ENCODE data around the gene MRPS11. TPM values are rescaled to one million over a fixed set of nuclear protein-coding genes. Genes with fewer than 3 reads are reported as not detected.

MRPS11 gene
- total and polyA plus RNA-seq, 8 donors: 14.3 to 85.5 (median 42.3) TPM

DNA sequence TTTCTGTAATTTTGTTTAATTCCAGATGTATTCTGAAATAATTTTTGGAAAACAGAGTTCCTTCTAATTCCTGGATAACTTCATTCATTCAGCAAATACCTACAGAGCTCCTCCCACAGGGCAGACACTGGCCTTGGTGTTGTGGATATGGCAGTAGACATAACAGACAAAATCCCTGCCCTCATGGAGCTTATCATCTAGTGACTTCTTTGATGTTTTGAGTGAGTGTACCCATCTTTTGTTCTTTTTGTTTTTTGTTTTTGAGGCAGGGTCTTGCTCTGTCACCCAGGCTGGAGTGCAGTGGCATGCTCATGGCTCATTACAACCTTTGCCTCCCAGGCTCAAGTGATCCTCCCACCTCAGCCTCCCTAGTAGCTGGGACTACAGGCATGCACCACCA lies 57.9 kb downstream of the MRPS11 start:
- no peak overlapping the region for H3K27ac ChIP-seq
- H3K4me1 ChIP-seq: no peaks in the 10 kb centered on the region
- H3K4me3 ChIP-seq: no peak overlapping the region
- peaks cover 3 to 64% (median 55%) of the 10 kb centered on the region in 4 donors for H3K36me3 ChIP-seq
- DNase-seq: no peak
- no peaks in the 10 kb centered on the region for H3K9me3 ChIP-seq
- TF ChIP-seq, protein P1, sequence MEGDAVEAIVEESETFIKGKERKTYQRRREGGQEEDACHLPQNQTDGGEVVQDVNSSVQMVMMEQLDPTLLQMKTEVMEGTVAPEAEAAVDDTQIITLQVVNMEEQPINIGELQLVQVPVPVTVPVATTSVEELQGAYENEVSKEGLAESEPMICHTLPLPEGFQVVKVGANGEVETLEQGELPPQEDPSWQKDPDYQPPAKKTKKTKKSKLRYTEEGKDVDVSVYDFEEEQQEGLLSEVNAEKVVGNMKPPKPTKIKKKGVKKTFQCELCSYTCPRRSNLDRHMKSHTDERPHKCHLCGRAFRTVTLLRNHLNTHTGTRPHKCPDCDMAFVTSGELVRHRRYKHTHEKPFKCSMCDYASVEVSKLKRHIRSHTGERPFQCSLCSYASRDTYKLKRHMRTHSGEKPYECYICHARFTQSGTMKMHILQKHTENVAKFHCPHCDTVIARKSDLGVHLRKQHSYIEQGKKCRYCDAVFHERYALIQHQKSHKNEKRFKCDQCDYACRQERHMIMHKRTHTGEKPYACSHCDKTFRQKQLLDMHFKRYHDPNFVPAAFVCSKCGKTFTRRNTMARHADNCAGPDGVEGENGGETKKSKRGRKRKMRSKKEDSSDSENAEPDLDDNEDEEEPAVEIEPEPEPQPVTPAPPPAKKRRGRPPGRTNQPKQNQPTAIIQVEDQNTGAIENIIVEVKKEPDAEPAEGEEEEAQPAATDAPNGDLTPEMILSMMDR (IDR thresholded peaks at IDR 0.05): no peak
- TF ChIP-seq EP300 (IDR thresholded peaks at IDR 0.05): no peak
- no peak for TF ChIP-seq POLR2AphosphoS5 (IDR thresholded peaks at IDR 0.05)
- no peak for TF ChIP-seq POLR2A (IDR thresholded peaks at IDR 0.05)
- intact Hi-C loops (cut with DNase I; ENCODE audit: low total_unique reads): no loop called here
- no peaks in the 10 kb centered on the region for H3K27me3 ChIP-seq

DNA sequence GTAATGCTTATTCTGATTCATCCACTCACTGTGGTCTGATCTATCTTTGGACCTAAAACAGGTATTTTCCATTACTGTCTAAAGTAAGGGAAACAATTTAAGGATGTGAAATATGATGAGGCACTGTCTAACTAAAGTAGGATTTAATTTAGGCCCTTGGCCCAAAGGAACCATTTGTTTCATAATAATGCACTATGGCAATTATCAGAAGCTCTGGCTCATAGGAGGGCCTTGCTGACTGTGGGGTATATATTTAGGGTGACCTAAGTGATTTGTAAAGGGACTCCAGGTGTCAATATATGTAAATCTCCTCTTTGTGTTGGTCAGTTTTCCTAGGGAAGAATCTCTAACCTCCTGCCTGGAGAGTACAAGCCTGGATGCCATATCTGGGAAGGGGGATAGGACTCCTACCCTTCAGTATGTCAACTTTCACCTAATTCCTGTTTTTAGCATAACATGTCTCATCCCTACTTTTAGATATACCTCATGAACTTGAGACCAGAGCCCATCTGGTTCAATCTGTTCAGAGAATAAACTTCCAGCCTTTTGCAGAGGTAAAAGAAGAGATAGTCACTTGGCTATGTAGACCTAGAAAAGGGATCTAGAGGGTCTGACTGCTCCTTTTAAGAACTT lies 58.9 kb downstream of the MRPS11 start:
- no peak overlapping the region for H3K4me3 ChIP-seq
- intact Hi-C loops (cut with DNase I; ENCODE audit: low total_unique reads): no loop called here
- peaks cover 13 to 71% (median 63%) of the 10 kb centered on the region in 4 donors for H3K36me3 ChIP-seq
- TF ChIP-seq POLR2A (IDR thresholded peaks at IDR 0.05): no peak
- TF ChIP-seq, protein P1 (IDR thresholded peaks at IDR 0.05): no peak
- TF ChIP-seq POLR2AphosphoS5 (IDR thresholded peaks at IDR 0.05): no peak
- no peak for TF ChIP-seq EP300 (IDR thresholded peaks at IDR 0.05)
- H3K4me1 ChIP-seq: no peaks in the 10 kb centered on the region
- no peaks in the 10 kb centered on the region for H3K9me3 ChIP-seq
- H3K27ac ChIP-seq: no peak overlapping the region
- no peak for DNase-seq
- no peaks in the 10 kb centered on the region for H3K27me3 ChIP-seq

DNA sequence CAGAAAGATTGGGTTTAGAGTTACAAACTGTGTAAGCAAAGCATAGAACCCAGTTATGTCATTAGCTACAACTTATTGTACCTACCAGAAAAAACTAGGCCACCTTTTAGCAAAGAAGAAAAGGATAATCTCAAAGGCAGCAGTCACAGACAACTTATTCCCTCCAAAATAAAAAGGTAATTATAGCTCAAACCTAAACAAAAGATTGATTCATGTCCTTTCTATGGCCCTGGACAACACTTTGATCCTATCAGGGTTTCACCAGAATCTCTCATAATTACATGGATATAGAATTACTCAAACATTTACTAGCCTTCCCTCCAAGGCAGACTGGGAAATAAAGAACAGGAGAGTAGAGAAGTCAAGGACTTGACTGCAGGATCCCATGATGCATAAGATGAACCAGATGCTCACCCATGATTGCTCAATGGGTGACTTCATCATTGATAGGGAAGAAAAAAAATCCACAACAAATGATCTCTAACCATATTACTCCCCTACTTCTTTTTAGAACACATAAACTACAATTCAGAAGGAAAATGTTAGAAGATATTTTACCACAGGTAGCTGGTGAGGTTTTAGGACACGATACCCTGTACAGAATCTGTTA lies 61.6 kb downstream of the MRPS11 start:
- 85 to 100% (median 97%) methylated on average over 1 of the region's 1 CpG for WGBS, 5 donors
- TF ChIP-seq POLR2A (IDR thresholded peaks at IDR 0.05) (no peak), POLR2AphosphoS5 (IDR thresholded peaks at IDR 0.05) (no peak), EP300 (IDR thresholded peaks at IDR 0.05) (no peak)
- TF ChIP-seq, protein P1 (IDR thresholded peaks at IDR 0.05): no peak
- H3K36me3 ChIP-seq: peaks cover 13 to 67% (median 66%) of the 10 kb centered on the region in 4 donors

More for the DNA sequence above, 61.6 kb downstream of the MRPS11 start:
- no peaks in the 10 kb centered on the region for H3K9me3 ChIP-seq
- H3K27ac ChIP-seq: no peak overlapping the region
- H3K4me1 ChIP-seq: no peaks in the 10 kb centered on the region
- no peaks in the 10 kb centered on the region for H3K27me3 ChIP-seq
- intact Hi-C loops (cut with DNase I; ENCODE audit: low total_unique reads): no loop called here
- no peak for DNase-seq
- H3K4me3 ChIP-seq: no peak overlapping the region

Other genes starting within 250 kb of the MRPS11 start
- 10 to 100 TPM in 1 of 5 donors, 1 to 10 TPM in 2, under 1 TPM in 2; under 0.01 to 18.2 (median 1.0) TPM for gene NTRK3, start 211.0 kb upstream of the MRPS11 start, total RNA-seq
- 1 to 10 TPM in 1 of 3 donors, under 1 TPM in 1, not detected in 1; 0.25 to 1.4 TPM for gene NTRK3, start 211.0 kb upstream of the MRPS11 start, polyA plus RNA-seq
- 10 to 100 TPM; 18.4 to 61.2 (median 19.9) TPM for gene MRPL46, start 320 bp upstream of the MRPS11 start, total RNA-seq
- 10 to 100 TPM; 36.7 to 41.2 (median 40.6) TPM for gene MRPL46, start 320 bp upstream of the MRPS11 start, polyA plus RNA-seq
- 10 to 100 TPM in 1 of 5 donors, 1 to 10 TPM in 4; 2.3 to 11.6 (median 7.1) TPM for gene DET1, start 79.0 kb downstream of the MRPS11 start, total RNA-seq
- gene DET1, start 79.0 kb downstream of the MRPS11 start, polyA plus RNA-seq: 1 to 10 TPM; 2.2 to 3.1 (median 2.2) TPM
- 10 to 100 TPM in 4 of 5 donors, 1 to 10 TPM in 1; 1.8 to 35.3 (median 19.9) TPM for gene AEN, start 153.6 kb downstream of the MRPS11 start, total RNA-seq
- gene AEN, start 153.6 kb downstream of the MRPS11 start, polyA plus RNA-seq: 10 to 100 TPM in 2 of 3 donors, 1 to 10 TPM in 1; 9.6 to 16.1 (median 12.1) TPM
- gene ISG20, start 171.3 kb downstream of the MRPS11 start, total RNA-seq: 100 to 1,000 TPM in 1 of 5 donors, 10 to 100 TPM in 4; 15.6 to 104 (median 65.9) TPM
- gene ISG20, start 171.3 kb downstream of the MRPS11 start, polyA plus RNA-seq: 100 to 1,000 TPM in 1 of 3 donors, 10 to 100 TPM in 2; 51.9 to 137 (median 81.9) TPM

Data from stomach (tissue), 9 donors.